Glomerular visceral epithelial cell (primary cell): ENCODE data around the gene LSM14B.
"Not testable (repeated sequence)": the region's sequence is repeated elsewhere in the genome, so short reads cannot be mapped to it uniquely, and the experiment has no call there.

Experiments
- DNase-seq: peaks from one replicate; pipeline ENCODE4 v3.0.0-alpha.2; 2016; ENCODE audit errors: extremely low spot score

The LSM14B gene

GRCh38 chr20:62121776-62122653, at the start of gene LSM14B:
Gene LSM14B, plus strand, starts transcription at chr20:62122475. Its CDS starts 192 bp downstream, at chr20:62122667.
- DNase-seq, result peak; percentile 99

GRCh38 chr20:62073323-62073722, 49.0 kb upstream of the LSM14B start:
- no peak for DNase-seq

- no peak for DNase-seq
These were observed 43.1 kb upstream of the LSM14B start for GRCh38 chr20:62079166-62079565.

- DNase-seq, result no peak
These were observed 41.9 kb upstream of the LSM14B start for GRCh38 chr20:62080249-62080990.

- DNase-seq, result no peak
These were observed 39.0 kb upstream of the LSM14B start for GRCh38 chr20:62083312-62083711.

- not testable (repeated sequence) for DNase-seq
These were observed 38.1 kb upstream of the LSM14B start for GRCh38 chr20:62084224-62084623.

GRCh38 chr20:62085206-62085605, 37.1 kb upstream of the LSM14B start:
- no peak for DNase-seq

GRCh38 chr20:62087227-62087626, 35.0 kb upstream of the LSM14B start:
- DNase-seq, result no peak

GRCh38 chr20:62087632-62088031, 34.6 kb upstream of the LSM14B start:
- DNase-seq, result no peak

GRCh38 chr20:62088258-62089127, 33.8 kb upstream of the LSM14B start:
- DNase-seq, result peak; percentile 35

- no peak for DNase-seq
These were observed 32.9 kb upstream of the LSM14B start for GRCh38 chr20:62089393-62089792.

GRCh38 chr20:62096421-62097380, 25.6 kb upstream of the LSM14B start:
- DNase-seq, result no peak

- DNase-seq, result no peak
These were observed 24.3 kb upstream of the LSM14B start for GRCh38 chr20:62097881-62098407.

GRCh38 chr20:62101078-62101477, 21.2 kb upstream of the LSM14B start:
- no peak for DNase-seq

- DNase-seq, result no peak
These were observed 18.6 kb upstream of the LSM14B start for GRCh38 chr20:62103508-62104233.

GRCh38 chr20:62104234-62104789, 18.0 kb upstream of the LSM14B start:
- DNase-seq, result no peak

GRCh38 chr20:62104791-62105345, 17.4 kb upstream of the LSM14B start:
- DNase-seq, result no peak

GRCh38 chr20:62105592-62105991, 16.7 kb upstream of the LSM14B start:
- DNase-seq, result no peak

GRCh38 chr20:62111148-62111547, 11.1 kb upstream of the LSM14B start:
- DNase-seq, result no peak
